ENCODE measurements around the gene FRMPD3.

FRMPD3 gene

GRCh38 chrX:107480272-107480671, 30.8 kb downstream of the FRMPD3 start:
- DNase-seq (ENCODE audit: low read depth) = no peak

- no peak for DNase-seq (ENCODE audit: low read depth)
Observed at GRCh38 chrX:107482046-107482445, 32.6 kb downstream of the FRMPD3 start.

- no peak for DNase-seq (ENCODE audit: low read depth)
Observed at GRCh38 chrX:107484002-107484726, 34.7 kb downstream of the FRMPD3 start.

DNA sequence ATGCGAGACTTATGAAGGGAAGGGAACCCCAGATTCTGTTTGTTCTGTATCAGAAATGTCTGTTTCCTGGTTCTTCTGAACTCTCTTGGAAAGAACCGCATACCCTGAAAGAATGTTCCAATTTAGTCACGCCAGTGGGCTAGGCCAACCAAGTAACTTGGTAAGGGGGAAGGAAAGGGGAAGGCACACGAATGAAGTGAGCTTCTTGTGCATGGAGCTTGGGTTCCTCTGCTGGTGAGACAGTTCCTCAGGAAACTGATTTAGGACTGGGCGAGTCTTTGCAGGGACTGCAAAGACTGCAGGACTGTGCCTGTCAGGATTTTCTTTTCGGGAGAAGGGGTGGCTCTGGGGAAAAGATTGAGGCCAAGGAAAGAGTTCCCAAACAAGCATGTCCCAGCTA, 35.6 kb downstream of the FRMPD3 start:
- DNase-seq (ENCODE audit: low read depth) = no peak

DNA sequence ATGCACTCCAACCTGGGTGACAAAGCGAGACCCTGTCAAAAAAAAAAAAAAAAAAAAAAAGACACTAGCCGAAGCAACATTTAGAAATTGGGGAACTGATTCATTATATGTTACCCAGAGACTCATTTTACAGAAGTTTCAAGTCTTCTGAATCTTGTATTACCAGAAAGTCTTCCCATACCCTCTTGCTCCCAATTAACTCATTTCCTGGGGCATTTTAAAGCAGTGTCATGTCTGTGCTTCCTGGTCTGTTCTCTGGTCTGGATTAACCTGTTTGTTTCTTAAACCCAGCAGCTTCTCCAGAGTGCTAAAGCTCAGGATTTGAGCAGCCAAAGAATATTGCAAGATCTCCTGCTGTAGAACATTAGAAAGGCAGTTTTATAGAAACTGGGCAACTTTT, 43.7 kb downstream of the FRMPD3 start:
- DNase-seq (ENCODE audit: low read depth) = no peak

- DNase-seq (ENCODE audit: low read depth) = no peak
Observed at GRCh38 chrX:107496786-107497185, 47.3 kb downstream of the FRMPD3 start.

All from GM04503 (cell line).